Stimulated activated CD4-positive, alpha-beta T cell treated with anti-CD3 and anti-CD28 coated beads, Interleukin-1b, Interleukin-23, amount 100 ng/mL, for 48 hours (primary cell): ENCODE results near the gene TAF7L.
"Not testable (repeated sequence)": the region's sequence is repeated elsewhere in the genome, so short reads cannot be mapped to it uniquely, and the experiment has no call there.

Experiments used
- DNase-seq: peaks from one replicate; pipeline ENCODE4 v3.0.0-alpha.2; 2020

TAF7L gene, protein sequence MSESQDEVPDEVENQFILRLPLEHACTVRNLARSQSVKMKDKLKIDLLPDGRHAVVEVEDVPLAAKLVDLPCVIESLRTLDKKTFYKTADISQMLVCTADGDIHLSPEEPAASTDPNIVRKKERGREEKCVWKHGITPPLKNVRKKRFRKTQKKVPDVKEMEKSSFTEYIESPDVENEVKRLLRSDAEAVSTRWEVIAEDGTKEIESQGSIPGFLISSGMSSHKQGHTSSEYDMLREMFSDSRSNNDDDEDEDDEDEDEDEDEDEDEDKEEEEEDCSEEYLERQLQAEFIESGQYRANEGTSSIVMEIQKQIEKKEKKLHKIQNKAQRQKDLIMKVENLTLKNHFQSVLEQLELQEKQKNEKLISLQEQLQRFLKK

DNA sequence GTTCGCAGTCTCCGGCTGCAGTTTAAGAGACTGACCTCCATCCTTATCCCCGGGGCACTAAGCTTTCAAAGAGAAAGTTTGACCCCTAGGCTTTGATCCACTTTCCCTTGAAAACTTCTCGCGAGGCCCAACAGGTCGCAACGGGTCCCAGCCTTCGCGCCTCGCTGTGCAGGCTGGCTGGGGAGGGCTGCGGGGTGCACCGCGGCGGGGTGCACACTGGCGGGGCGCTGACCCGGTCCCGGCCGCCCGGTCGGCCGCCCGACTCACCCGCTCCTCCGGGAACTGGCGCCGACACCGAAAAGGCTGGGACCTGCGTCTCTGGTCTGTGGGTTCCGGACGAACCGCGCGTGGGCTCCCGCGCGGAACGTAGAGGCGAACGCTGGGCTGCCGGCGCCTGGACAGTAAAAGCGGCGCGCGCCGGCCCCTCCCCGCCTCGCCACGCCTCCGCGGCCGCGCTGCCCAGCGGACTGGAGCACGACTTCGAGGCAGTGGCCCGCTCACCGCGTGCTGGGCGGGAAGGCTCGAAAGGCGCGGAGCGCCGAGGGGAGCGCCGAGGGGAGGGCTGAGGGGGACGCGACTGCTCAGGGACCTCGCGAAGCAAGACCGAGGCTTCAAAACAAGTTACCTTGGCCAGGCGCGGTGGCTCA is at the start of gene TAF7L:
TAF7L (minus strand) TSS at position 378 of the 647 bp plus-strand sequence. CDS start 3,791 bp downstream, outside the sequence.
- no peak for DNase-seq

DNA sequence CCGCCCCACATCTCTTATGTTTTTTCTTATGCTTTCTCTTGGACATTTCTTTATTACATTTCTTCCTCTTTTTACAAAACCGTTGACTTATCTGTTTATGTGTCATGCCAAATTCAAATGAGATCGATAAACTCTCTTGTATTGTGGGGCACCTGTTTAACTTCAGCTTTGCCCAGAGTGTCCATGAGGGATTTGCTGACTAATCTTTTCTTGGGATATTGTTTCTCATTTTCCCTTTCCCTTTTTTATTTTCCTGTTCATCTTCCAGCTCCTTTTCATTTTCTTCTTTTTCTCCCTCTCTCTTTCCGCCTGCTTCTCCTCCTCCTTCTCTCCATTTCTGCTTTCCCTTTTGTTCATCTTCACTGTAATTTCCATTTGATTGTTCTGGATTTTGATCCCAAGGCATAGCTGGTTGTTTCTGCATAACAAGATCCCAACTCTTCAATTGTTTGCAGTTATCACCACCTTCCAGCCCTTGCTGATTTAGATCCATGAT is 46.7 kb upstream of the TAF7L start:
- no peak for DNase-seq

DNA sequence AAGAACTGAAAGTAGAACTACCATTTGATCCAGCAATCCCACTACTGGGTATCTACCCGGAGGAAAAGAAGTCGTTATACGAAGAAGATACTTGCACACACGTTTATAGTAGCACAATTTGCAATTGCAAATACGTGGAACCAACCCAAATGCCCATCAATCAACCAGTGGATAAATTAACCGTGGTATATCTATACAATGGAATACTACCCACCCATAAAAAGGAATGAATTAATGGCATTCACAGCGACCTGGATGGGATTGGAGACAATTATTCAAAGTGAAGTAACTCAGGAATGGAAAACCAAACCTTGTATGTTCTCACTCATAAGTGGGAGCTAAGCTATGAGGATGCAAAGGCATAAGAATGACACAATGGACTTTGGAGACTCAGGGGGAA is 43.2 kb upstream of the TAF7L start:
- not testable (repeated sequence) for DNase-seq

DNA sequence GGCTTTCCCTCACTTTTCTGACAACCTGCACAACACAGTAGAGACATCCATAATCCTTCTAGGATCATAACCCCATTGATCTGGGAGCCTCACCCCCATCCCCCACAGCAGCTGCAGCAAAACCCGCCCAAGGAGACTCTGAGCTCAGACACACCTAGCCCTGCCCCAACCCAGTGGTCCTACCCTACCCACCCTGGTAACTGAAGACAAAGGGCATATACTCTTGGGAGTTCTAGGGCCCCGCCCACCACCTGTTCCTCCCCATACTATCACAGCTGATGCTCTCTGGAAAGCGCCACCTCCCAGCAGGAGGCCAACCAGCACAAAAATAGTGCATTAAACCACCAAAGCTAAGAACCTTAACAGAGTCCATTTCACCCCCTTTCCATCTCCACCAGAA is 35.5 kb upstream of the TAF7L start:
- not testable (repeated sequence) for DNase-seq

DNA sequence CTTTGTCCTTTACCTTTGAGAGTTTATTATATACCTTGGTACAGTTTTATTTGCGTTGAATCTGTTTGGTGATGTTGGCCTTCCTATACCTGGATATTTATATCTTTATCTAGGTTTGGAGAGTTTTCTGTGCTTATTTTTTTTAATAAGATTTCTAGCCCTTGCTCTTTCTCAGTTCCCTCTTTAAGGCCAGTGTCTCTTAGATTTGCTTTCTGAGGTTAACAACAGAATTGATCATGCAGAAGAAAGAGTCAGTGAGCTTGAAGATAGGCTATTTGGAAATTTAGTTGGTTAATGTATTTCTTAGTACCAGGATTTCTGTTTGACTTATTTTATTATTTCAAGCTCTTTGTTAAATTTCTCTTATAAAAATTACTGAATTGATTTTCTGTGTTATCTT is 12.7 kb upstream of the TAF7L start:
- DNase-seq: no peak

DNA sequence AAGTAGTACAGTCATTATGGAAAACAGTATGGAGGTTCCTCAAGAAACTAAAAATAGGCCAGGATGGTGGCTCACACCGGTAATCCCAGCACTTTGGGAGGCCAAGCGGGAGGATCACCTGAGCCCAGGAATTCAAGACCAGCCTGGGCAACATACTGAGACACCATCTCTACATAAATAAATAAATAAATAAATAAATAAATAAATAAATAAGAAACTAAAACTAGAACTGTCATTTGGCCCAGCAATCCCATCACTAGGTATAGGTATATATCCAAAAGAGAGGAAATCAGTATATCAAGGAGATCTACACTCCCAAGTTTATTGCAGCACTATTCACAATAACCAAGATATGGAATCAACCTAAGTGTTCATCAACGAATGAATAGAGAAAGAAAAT is 4.5 kb upstream of the TAF7L start:
- not testable (repeated sequence) for DNase-seq

DNA sequence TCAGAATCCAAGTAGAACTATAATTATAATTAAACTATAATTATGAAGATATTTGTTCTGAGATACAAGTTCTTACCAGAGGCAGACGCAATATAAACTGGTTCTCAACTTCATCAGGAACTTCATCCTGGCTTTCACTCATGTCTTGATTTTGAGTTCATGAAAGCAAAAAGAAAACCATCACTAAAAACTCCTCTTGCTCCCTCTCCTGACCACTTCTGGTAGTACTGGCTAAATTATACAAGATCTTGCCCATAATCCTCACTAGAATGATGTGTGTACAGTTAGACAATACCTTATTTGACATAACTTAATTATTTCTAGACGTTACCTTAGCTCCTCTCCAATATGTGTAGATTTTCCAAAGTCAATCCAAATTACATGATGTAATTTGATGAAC is 3.7 kb downstream of the TAF7L start:
- no peak for DNase-seq

DNA sequence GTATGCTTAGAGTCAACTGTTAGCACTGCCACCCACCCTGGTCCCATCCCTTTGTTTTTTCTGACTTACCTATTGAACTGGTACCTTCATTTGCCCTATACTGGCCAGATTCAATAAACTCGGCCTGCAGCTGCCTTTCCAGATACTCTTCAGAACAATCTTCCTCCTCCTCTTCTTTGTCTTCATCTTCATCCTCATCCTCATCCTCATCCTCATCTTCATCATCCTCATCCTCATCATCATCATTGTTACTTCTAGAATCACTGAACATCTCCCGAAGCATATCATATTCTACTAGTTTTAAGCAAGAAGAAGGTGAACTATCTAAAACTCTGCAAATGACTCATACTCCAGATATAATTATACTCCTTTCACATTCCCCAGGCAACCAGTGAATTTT is 14.9 kb downstream of the TAF7L start:
- no peak for DNase-seq

DNA sequence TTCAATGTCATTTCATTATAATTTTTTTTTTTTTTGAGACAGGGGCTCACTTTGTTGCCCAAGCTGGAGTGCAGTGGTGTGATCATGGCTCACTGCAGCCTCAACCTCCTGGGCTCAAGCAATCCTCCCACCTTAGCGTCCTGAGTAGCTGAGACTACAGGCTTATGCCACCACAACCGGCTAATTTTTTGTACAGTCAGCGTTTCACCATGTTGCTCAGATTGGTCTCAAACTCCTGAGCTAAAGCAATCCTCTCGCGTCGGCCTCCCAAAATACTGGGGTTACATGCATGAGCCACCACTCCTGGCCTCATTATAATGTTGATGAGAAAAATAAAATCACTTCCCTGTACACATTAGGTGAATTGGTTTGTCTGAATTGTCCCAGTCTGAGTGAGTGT is 16.9 kb downstream of the TAF7L start:
- no peak for DNase-seq

DNA sequence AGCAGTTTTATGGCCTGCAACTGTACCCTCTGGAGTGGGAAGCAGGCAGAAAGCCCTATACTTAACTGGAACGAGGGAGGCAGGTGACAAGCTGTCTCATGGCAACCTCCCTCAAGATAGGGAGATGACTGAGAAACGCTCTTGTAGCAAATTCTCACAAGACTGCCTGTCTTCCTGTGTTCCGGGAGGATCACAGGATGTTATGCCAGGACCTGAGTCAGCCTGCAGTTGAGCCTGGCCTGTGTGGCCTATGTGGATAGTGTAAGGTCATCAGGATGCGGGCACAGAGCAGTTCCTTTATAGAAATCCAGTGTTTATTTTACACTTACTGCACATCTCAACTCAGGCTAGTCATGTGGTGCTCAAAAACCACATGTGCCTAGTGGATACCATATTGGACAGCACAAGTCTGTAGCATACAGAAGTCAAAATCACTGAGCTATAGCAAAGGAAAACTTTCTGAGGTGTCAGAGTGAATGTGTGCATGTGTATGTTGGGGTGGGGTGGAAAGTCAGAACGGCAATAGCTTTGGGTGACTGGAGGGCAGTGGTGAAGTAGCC is 25.2 kb downstream of the TAF7L start:
- DNase-seq: no peak

DNA sequence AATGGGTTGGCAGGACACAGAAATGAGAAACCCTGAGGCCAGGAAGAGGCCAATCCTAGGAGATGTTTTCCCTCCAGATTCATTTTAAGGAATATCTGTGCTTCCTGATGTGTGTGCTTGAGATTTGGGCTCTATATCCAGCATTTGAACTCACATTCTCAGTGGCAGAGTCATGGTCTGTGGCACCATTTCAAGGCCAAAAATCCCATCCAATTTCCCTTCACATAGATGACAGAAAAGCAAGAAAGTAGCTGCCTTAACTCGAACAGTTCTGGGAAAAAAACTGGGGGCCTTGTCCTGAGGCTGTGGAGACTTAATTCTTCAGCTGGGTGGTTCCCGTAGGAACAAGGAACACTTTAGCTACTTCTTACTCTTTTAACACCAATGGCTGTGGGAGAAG is 27.4 kb downstream of the TAF7L start:
- no peak for DNase-seq

DNA sequence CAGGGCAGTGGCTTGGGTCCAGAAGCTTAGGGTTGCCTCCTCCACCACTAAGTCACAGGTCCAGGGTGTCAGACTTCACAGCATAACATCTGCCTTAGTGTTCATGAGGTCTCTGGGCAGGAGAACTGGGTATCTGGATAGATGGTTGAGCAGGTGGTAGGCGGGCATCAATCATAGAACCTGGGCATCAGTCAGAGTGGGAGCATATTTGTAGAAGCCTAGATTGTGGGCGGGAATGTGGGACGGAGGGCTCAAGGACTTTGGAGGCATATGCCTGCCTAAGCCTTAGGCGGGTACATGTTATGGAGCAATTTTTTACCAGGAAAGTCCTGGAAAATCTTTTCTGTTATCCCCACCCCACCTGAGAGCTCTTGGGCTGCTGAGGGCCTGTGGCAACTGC is 28.5 kb downstream of the TAF7L start:
- DNase-seq: no peak

DNA sequence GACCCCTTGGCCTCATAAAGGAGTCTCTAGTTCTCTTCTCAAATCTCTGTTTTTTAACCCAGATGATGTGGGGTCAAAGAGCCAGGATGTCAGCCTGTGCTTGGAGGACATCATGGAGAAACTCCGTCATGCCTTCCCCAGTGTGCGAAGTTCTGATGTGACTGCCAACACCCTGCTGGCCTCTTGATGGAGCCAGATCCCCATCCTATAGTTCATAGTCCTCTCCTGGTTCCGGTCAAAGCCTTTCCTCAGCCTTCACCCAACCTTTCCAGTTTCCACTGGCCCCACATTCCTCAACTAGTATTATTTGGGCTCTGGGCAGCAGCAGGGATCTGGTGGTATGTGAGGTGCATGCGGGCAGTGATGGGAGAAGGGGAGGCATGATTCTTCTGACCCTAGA is 30.7 kb downstream of the TAF7L start:
- no peak for DNase-seq

DNA sequence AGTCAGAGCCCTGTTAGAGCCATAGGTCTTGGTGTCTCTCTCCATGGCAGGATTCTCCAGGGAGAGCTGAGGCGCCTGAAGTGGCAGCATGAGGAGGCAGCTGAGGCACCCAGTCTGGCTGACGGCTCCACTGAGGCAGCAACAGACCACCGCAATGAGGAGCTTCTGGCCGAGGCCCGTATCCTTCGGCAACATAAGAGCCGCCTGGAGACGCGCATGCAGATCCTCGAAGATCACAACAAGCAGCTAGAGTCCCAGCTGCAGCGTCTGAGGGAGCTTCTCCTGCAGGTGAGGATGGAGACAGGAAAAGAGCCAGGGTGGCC is 32.9 kb downstream of the TAF7L start:
- DNase-seq: no peak

DNA sequence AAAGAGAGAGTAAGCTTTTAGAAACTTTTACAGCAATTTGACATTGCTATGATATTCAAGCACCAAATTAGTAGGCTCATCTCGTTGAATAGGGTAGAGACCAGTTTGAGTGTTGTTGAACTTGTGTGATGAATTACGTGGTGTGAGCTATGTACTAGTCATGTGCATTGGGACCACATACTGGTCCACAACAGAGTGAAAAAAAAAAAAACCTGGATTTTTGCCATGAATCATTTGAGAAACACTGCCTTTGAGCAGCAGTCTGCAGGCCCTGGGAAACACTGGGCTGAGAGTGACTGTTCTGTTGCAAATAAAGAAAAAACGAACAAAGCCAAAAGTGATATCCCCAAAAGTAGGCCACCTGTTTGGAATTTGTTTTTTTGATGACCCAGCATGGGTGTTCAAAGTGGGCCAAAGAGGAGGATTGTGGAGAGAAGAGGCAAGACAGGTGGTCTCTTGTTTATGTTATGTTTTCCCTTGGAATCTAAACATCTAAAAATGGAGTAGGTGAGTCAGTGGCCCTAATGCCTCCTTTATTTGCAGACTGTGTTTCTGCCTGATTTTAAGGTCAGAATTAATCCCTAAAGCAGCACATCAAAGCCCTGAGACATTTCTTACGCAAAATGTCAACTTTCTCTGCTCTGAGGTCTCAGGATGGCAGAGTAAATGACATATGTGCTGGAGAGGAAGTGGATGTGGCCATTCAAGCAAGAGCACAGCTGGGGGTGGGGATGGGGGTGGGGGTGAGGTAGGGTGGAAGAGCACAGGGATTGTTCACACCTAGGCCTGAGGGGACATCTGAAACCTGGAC is 33.5 kb downstream of the TAF7L start:
- no peak for DNase-seq

DNA sequence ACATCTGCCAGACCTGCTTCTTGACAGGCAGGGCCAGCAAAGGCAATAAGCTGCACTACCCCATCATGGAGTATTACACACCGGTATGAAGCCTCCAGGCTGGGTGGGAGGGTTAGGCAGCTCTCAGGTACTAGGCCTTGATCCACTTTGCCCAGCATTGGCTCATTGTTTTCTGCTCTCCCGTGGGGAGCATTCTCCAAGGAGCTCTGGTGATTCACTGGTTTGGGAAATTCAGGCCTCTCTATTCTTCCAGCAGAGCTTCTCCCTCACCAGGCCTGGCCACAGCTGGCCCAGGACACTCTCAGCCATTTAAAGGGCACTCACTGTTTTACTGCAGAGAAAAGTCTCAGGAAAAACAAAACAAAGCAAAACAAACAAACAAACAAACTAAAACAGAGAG is 38.5 kb downstream of the TAF7L start:
- no peak for DNase-seq

DNA sequence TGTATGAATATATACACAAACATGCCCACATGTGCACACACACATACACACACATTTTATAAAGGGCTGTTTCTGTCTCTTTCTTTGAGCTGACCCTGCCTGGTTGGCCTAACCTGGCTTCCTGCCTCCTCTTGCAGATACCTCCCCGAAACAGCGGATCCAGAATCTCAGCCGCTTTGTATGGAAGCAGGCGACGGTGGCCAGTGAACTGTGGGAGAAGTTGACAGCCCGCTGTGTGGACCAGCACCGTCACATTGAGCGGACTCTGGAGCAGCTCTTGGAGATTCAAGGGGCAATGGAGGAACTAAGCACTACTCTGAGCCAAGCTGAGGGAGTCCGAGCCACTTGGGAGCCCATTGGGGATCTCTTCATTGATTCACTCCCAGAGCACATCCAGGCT is 49.6 kb downstream of the TAF7L start:
- no peak for DNase-seq

DNA sequence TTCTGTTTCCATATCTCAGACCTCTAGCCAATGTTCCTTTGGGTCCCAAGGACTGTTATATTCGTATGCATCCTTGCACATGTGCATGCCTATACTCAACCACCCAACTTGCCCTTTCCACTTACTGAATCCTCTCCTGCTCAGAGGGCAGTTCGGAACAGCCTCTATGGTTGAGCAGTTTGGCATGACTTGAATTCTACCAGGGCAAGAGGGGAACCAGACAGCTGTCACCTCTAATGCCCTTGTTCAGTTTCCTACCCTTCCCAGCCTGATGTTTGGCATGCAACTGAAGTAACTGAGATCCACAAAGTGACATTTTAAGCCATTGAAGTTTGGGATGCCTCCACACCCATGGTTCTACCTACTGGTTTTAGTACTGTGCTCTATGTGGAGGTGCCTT is 54.1 kb downstream of the TAF7L start:
- DNase-seq: no peak

DNA sequence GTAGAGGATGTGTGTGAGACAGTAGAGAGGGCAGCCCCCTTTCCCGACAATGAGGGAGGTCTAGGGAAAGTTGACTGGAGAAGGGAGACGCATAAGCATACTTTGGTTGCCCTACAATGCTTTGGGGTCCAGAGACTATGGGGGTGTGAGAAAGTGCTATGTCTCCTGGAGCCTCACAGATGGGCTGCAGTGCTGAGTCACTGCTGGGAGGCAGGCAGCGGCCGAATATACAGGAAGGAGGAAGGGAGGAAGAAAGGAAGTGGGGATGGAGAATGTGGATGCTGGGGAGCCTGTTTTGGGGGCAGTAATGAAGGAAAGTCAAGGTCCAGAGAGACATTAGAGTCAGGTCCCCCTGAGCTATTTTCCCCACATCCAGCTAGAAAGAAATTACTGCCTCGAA is 58.8 kb downstream of the TAF7L start:
- no peak for DNase-seq

DNA sequence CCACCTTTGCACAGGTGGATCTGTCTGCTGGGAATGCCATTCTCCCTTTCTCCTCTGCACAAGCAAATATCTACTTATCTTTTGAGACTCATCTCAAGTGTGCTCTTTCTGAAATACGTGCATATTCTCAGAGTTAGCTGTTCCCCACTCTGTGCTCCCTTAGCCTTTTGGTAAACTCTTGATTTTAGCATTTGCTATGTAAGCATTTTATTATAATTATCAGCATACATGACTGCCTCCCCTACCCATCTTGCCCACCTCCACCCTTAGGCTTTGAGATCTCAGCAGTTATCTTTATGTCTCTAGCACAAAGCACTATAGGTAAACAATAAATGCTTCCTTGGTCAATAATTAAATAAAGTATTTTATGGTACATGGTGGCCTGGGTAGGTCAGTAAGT is 60.1 kb downstream of the TAF7L start:
- no peak for DNase-seq

DNA sequence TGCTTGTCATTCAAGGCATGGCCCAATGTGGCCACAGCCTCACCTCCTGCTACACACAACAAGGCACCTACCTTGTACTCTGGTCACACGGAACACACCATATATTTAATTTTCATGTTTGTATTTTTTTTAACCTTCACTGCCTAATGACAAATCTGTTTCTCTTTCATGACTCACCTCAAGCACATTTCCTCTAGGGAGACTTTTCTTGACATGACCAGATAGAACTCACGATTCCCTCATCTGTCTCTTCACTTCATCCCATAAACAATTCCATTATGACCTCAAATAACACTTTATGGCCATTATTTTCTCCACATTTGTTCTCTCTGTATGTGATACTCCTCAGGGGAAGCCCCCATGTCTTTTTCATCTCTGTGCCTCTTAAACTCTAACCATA is 60.5 kb downstream of the TAF7L start:
- DNase-seq: no peak

DNA sequence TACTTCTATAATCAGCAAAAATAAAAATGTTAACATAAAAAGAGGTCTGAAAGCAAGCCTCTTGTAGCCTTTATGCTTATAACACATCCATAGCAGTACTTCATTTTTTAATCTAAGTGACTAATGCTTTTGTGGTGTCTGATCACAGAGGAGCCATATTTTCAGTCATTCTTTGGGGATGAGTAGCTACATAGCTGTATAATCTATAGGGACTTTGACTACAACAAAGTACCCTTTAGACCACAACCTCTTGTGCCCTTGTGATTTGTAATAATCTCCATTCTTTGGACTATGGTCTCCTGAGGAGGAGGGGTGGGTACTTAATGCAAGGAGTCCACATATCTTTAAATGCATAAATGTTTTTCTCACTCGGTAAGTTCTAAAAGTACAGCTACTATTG is 62.0 kb downstream of the TAF7L start:
- DNase-seq: no peak

DNA sequence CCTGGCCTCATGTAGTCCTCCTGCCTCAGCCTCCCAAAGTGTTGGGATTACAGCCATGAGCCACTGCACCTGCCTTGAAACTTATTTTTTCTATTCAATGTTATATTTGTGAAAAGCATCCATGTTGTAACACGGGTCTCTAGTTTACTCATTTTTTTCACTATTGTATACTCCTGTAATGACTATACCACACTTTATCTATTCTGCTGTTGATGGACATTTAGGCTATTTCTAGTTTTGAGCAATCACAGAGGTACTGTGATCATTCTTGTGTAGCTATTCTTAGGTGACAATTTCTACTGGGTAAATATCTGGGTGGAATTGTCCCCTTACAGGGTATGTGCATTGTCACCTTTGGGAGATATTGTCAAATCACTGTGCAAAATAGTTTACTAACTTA is 67.9 kb downstream of the TAF7L start:
- DNase-seq: no peak
